H9 (cell line): ENCODE measurements around the gene MOAP1. TPM values are rescaled to one million over a fixed set of nuclear protein-coding genes. Genes with fewer than 3 reads are reported as not detected.

Experiments
- DNase-seq: peaks from one replicate; pipeline ENCODE4 v3.0.0-alpha.2; 2017
- H2AFZ ChIP-seq: one replicate; pipeline ENCODE4 v1.6.1; 2013; ENCODE audit warnings: mild to moderate bottlenecking, low read length, control low read depth, moderate library complexity
- H2AK5ac ChIP-seq: 2 replicates; pipeline ENCODE4 v1.6.1; 2013; ENCODE audit warnings: low read length, control low read depth, mixed read lengths; ENCODE audit not compliant: insufficient read length
- H2BK120ac ChIP-seq: one replicate; pipeline ENCODE4 v1.6.1; 2013; ENCODE audit warnings: low read depth, mild to moderate bottlenecking, low read length, control low read depth, inconsistent platforms; ENCODE audit not compliant: poor library complexity, severe bottlenecking
- H2BK12ac ChIP-seq: 2 replicates; pipeline ENCODE4 v1.6.1; 2013; ENCODE audit warnings: low read length, control low read depth, mixed read lengths, low read depth; ENCODE audit not compliant: insufficient read length
- H2BK15ac ChIP-seq: 2 replicates; pipeline ENCODE4 v1.6.1; 2013; ENCODE audit warnings: low read depth, low read length, control low read depth
- H2BK20ac ChIP-seq: one replicate; pipeline ENCODE4 v1.6.1; 2013; ENCODE audit warnings: low read depth, mild to moderate bottlenecking, low read length, control low read depth, inconsistent platforms; ENCODE audit not compliant: poor library complexity, severe bottlenecking
- H2BK5ac ChIP-seq: 2 replicates; pipeline ENCODE4 v1.6.1; 2013; ENCODE audit warnings: low read length, control low read depth, mixed read lengths; ENCODE audit not compliant: insufficient read length
- H3K14ac ChIP-seq: 2 replicates; pipeline ENCODE4 v1.6.1; 2013; ENCODE audit warnings: low read length, control low read depth; ENCODE audit not compliant: insufficient read depth
- H3K18ac ChIP-seq: 2 replicates; pipeline ENCODE4 v1.6.1; 2013; ENCODE audit warnings: low read depth, mild to moderate bottlenecking, mixed read lengths, low read length, control low read depth; ENCODE audit not compliant: insufficient read length
- H3K23ac ChIP-seq: 2 replicates; pipeline ENCODE4 v1.6.1; 2013; ENCODE audit warnings: low read length, control low read depth, mixed read lengths, low read depth; ENCODE audit not compliant: insufficient read length
- H3K23me2 ChIP-seq: 2 replicates; pipeline ENCODE4 v1.6.1; 2013; ENCODE audit warnings: low read depth, mild to moderate bottlenecking, mixed read lengths, low read length, control low read depth; ENCODE audit not compliant: insufficient read length, poor library complexity, severe bottlenecking
- H3K27ac ChIP-seq: 2 replicates; pipeline ENCODE4 v1.5.1; 2013; ENCODE audit warnings: low read length, control low read depth, mixed read lengths, low read depth; ENCODE audit not compliant: insufficient read length
- H3K27me3 ChIP-seq: 2 replicates; pipeline ENCODE4 v1.6.1; 2013; ENCODE audit warnings: low read length, control low read depth, inconsistent platforms; ENCODE audit not compliant: insufficient read depth
- H3K4ac ChIP-seq: 2 replicates; pipeline ENCODE4 v1.6.1; 2013; ENCODE audit warnings: low read depth, mild to moderate bottlenecking, control low read depth, inconsistent platforms, low read length, moderate library complexity
- H3K4me1 ChIP-seq: 2 replicates; pipeline ENCODE4 v1.6.1; 2013; ENCODE audit warnings: low read length, control low read depth, inconsistent platforms; ENCODE audit not compliant: insufficient read depth
- H3K4me2 ChIP-seq: 2 replicates; pipeline ENCODE4 v1.6.1; 2013; ENCODE audit warnings: low read length, control low read depth, mixed read lengths; ENCODE audit not compliant: insufficient read length, insufficient read depth
- H3K56ac ChIP-seq: 2 replicates; pipeline ENCODE4 v1.6.1; 2013; ENCODE audit warnings: low read depth, mild to moderate bottlenecking, mixed read lengths, low read length, control low read depth; ENCODE audit not compliant: insufficient read length
- H3K79me1 ChIP-seq: 2 replicates; pipeline ENCODE4 v1.6.1; 2013; ENCODE audit warnings: low read depth, mild to moderate bottlenecking, moderate library complexity, low read length, control low read depth, inconsistent platforms; ENCODE audit not compliant: insufficient read depth, poor library complexity, severe bottlenecking
- H3K79me2 ChIP-seq: 2 replicates; pipeline ENCODE4 v1.6.1; 2013; ENCODE audit warnings: low read length, control low read depth, inconsistent platforms; ENCODE audit not compliant: insufficient read depth
- H3K9ac ChIP-seq: 2 replicates; pipeline ENCODE4 v1.6.1; 2013; ENCODE audit warnings: low read length, control low read depth, mixed read lengths; ENCODE audit not compliant: insufficient read length; ENCODE audit errors: extremely low read depth
- H3K9me3 ChIP-seq: one replicate; pipeline ENCODE4 v1.6.1; 2013; ENCODE audit warnings: low read depth, low read length, inconsistent platforms; ENCODE audit not compliant: control insufficient read depth
- H3T11ph ChIP-seq: one replicate; pipeline ENCODE4 v1.6.1; 2013; ENCODE audit warnings: mild to moderate bottlenecking, low read length, control low read depth, inconsistent platforms
- H4K20me1 ChIP-seq: one replicate; pipeline ENCODE4 v1.6.1; 2013; ENCODE audit not compliant: control insufficient read depth, insufficient read length, insufficient read depth
- H4K5ac ChIP-seq: 2 replicates; pipeline ENCODE4 v1.6.1; 2013; ENCODE audit warnings: low read depth, mild to moderate bottlenecking, mixed read lengths, low read length, control low read depth; ENCODE audit not compliant: insufficient read length
- H4K8ac ChIP-seq: replicated peaks from 2 replicates; pipeline ENCODE4 v1.6.1; 2013; ENCODE audit warnings: low read length, control low read depth, mixed read lengths, low read depth; ENCODE audit not compliant: insufficient read length
- H4K91ac ChIP-seq: 2 replicates; pipeline ENCODE4 v1.6.1; 2013; ENCODE audit warnings: low read depth, mild to moderate bottlenecking, moderate library complexity, mixed read lengths, low read length, control low read depth; ENCODE audit not compliant: insufficient read length
- H3K27ac Mint-ChIP-seq, 3 experiments: 2 replicates in 2 of 3; 3 replicates in 1 of 3; pipeline ENCODE4 v1.8.0; 2020 to 2021; ENCODE audit warnings: mixed read lengths in 3 of 3, mild to moderate bottlenecking in 1 of 3, moderate library complexity in 1 of 3
- H3K27me3 Mint-ChIP-seq: 2 replicates; pipeline ENCODE4 v1.8.0; 2021; ENCODE audit warnings: low read depth, mild to moderate bottlenecking, moderate library complexity, mixed read lengths
- H3K36me3 Mint-ChIP-seq, 3 experiments: 2 replicates in 2 of 3; 3 replicates in 1 of 3; pipeline ENCODE4 v1.8.0; 2020 to 2021; ENCODE audit warnings: low read depth in 3 of 3, mixed read lengths in 3 of 3; ENCODE audit not compliant: insufficient read depth in 1 of 3
- H3K4me1 Mint-ChIP-seq, 2 experiments: 2 replicates each; pipeline ENCODE4 v1.8.0; 2020; ENCODE audit warnings: mixed read lengths in 2 of 2
- H3K4me3 Mint-ChIP-seq, 2 experiments: 2 replicates in 1 of 2; 3 replicates in 1 of 2; pipeline ENCODE4 v1.8.0; 2020 to 2021; ENCODE audit warnings: mild to moderate bottlenecking in 2 of 2, mixed read lengths in 2 of 2, moderate library complexity in 1 of 2
- H3K9me3 Mint-ChIP-seq, 2 experiments: 2 replicates in 1 of 2; 3 replicates in 1 of 2; pipeline ENCODE4 v1.8.0; 2020; ENCODE audit warnings: mild to moderate bottlenecking in 2 of 2, mixed read lengths in 2 of 2, moderate library complexity in 1 of 2
- CTCF ChIP-seq: fragments of 200-600 bp; sonication (generic); conservative IDR thresholded peaks from 3 replicates; pipeline ENCODE4 v1.8.0; 2021; ENCODE audit warnings: antibody characterized with exemption, mild to moderate bottlenecking
- WGBS: extraction: QIAGEN DNeasy Blood & Tissue Kit; methylation state at CpG from one replicate; pipeline ENCODE4 v1.1.7; 2013; ENCODE audit warnings: missing lambda C conversion rate, low lambda C conversion rate, mixed read lengths; ENCODE audit not compliant: insufficient read length; ENCODE audit errors: extremely low coverage; 5-methylcytosine and 5-hydroxymethylcytosine counted together
- total RNA-seq: library from RNA; stranded (reverse); gene quantifications from 2 replicates; pipeline ENCODE4 v1.2.1, GENCODE V29; 2021

MOAP1 gene
- total RNA-seq, 1 experiment from 2014 or later: 13.6 TPM

GRCh38 chr14:93161411-93161940, 23.2 kb downstream of the MOAP1 start:
- Histone ChIP-seq H3K27me3 (no peaks in the 10 kb centered on the region), H3K18ac (no peak overlapping the region), H3K56ac (no peak overlapping the region), H2BK20ac (no peak overlapping the region), H4K91ac (no peak overlapping the region), H2BK5ac (no peak overlapping the region), H3K4ac (no peak overlapping the region), H3K9me3 (no peaks in the 10 kb centered on the region), H4K5ac (no peak overlapping the region), H2AFZ (no peak overlapping the region), H3K27ac (no peak overlapping the region), H2AK5ac (no peak overlapping the region), H2BK12ac (no peak overlapping the region), H4K20me1 (no peaks in the 10 kb centered on the region), H3T11ph (no peak overlapping the region), H3K14ac (no peak overlapping the region), H3K79me1 (no peaks in the 10 kb centered on the region), H3K79me2 (no peaks in the 10 kb centered on the region), H2BK120ac (no peak overlapping the region), H3K4me1 (no peaks in the 10 kb centered on the region), H3K23me2 (no peaks in the 10 kb centered on the region), H2BK15ac (no peak overlapping the region), H4K8ac (no peak overlapping the region), H3K9ac (no peak overlapping the region), H3K4me2 (no peak overlapping the region), H3K23ac (no peak overlapping the region)
- Mint-ChIP-seq H3K4me3 (no peak overlapping the region), H3K4me1 (peaks cover 3 to 6% of the 10 kb centered on the region in 2 experiments), H3K9me3 (no peaks in the 10 kb centered on the region), H3K36me3 (no peaks in the 10 kb centered on the region; a peak in 1 of 7 replicates), H3K27ac (peak overlapping the region in 1 of 3 experiments; percentile 78; a peak in 1 of 7 replicates), H3K27me3 (no peaks in the 10 kb centered on the region; the same call in 1 of the 2 replicates)
- WGBS: no CpG with 5 or more reads among the region's 4 CpGs
- TF ChIP-seq CTCF: no peak
- DNase-seq: no peak
